Naive thymus-derived CD8-positive, alpha-beta T cell (primary cell): Measurements from ENCODE around the gene EI24. TPM values are rescaled to one million over a fixed set of nuclear protein-coding genes. Genes with fewer than 3 reads are reported as not detected.
"Not testable (repeated sequence)": the region's sequence is repeated elsewhere in the genome, so short reads cannot be mapped to it uniquely, and the experiment has no call there.

Source experiments
- ATAC-seq, 2 donors: fragments of 150-1000 bp; cut with Tn5 transposase in 1 of 2; sonication (Bioruptor Pico), chemical (Tn5 transposase) in 1 of 2; 1 replicate in 1 of 2; 2 replicates in 1 of 2; pipeline ENCODE4 v1.10.0; 2021; ENCODE audit warnings: mild to moderate bottlenecking in 2 of 2, moderate library complexity in 2 of 2
- POLR2A ChIA-PET: fragments of 350-600 bp; sonication (Branson Sonifier 250); formaldehyde crosslinking; loops from one replicate; lab custom pipeline; 2021; ENCODE audit warnings: antibody characterized with exemption; lab: Charles Lee
- DNase-seq, 10 donors: peaks; one replicate each; pipeline versions ENCODE4 v3.0.0 to v3.0.0-alpha.2; 2020 to 2022
- H3K27ac Mint-ChIP-seq, 10 donors: one replicate each; pipeline ENCODE4 v1.8.0; 2020 to 2022; ENCODE audit warnings: mild to moderate bottlenecking in 10 of 10, mixed read lengths in 10 of 10, moderate library complexity in 4 of 10, inconsistent platforms in 1 of 10
- H3K27me3 Mint-ChIP-seq, 5 donors: one replicate each; pipeline ENCODE4 v1.8.0; 2021 to 2022; ENCODE audit warnings: mixed read lengths in 5 of 5
- H3K36me3 Mint-ChIP-seq, 3 donors: one replicate each; pipeline ENCODE4 v1.8.0; 2020 to 2022; ENCODE audit warnings: mixed read lengths in 3 of 3, mild to moderate bottlenecking in 2 of 3, inconsistent platforms in 1 of 3
- H3K4me1 Mint-ChIP-seq, 4 donors: one replicate each; pipeline ENCODE4 v1.8.0; 2021 to 2022; ENCODE audit warnings: mixed read lengths in 4 of 4
- H3K4me3 Mint-ChIP-seq, 10 donors: one replicate each; pipeline ENCODE4 v1.8.0; 2020 to 2022; ENCODE audit warnings: mild to moderate bottlenecking in 10 of 10, mixed read lengths in 10 of 10, moderate library complexity in 6 of 10, inconsistent platforms in 1 of 10
- H3K9me3 Mint-ChIP-seq, 9 donors: one replicate each; pipeline ENCODE4 v1.8.0; 2020 to 2022; ENCODE audit warnings: mixed read lengths in 9 of 9, mild to moderate bottlenecking in 3 of 9, inconsistent platforms in 1 of 9, moderate library complexity in 1 of 9
- polyA plus RNA-seq, 3 donors: library from polyadenylated mRNA; unstranded; fragments of 300-500 nt; fragmentation: Illumina TruSeq; gene quantifications; one replicate each; pipeline ENCODE4 v1.2.3, GENCODE V29; 2021
- total RNA-seq, 8 experiments: library from RNA in 2 of 8; stranded (reverse) in 2 of 8; gene quantifications; one replicate each; pipeline ENCODE4 v1.2.3 and lab custom pipeline; 2021 to 2026

EI24 gene
- total RNA-seq (10 to 100 TPM; 34.6 to 39.4 TPM), polyA plus RNA-seq (10 to 100 TPM; 56.0 to 84.4 (median 74.0) TPM), total RNA-seq (lab: John Stamatoyannopoulos, UW) (22.6 to 87.0 (median 52.3) reads per million in 6 experiments)

DNA sequence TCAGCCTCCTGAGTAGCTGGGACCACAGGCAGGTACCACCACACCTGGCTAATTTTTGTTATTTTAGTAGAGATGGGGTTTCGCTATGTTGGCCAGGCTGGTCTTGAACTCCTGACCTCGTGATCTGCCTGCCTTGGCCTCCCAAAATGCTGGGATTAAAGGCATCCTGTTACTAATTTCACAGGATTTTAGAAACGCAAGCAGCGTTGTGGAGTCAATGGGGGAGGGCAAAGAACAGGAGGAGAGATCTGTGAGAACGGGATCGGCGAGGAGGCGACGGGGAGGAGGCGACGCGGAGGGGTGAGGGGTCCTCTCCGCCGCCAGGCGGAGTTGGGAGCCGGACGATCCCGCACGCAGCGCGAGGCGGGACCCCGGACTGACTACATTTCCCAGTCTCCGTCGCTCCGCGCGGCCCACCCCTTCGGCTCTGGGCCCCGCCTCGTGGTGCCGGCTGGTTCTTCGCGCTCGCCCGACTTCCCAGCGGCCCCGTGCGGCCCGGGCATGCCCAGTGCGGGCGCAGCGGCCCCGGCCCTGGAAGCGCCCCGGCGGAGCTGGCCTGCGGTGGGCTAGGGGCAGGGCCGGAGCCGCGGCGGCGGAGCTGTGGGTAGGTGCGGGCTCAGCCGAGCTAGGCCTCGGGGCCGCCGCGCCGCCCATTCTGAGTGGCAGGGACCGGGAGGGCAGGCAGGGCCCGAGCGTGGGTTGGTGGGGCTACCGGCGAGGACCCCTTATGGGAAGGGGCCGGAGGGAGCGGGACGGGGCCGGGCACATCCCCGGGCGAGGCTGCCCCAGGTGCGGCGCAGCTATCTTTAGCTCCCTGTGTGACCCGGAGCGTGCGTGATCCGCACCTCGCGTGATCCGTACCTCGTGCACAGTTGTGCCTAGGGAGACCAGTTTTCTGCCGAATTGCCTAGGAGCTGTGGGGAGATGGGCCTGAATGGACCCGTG lies at the start of gene EI24:
Gene EI24 (plus strand): TSS at position 508 of the 945 bp plus-strand sequence. CDS start 3,051 bp downstream, outside the sequence.
- peak within 1 kb of the TSS; percentile 88 to 95 (median 92) for H3K4me3 Mint-ChIP-seq
- H3K36me3 Mint-ChIP-seq: peaks cover 2 to 24% (median 2%) of the 10 kb centered on the region in 3 donors
- POLR2A ChIA-PET: interaction anchor here (0.7 to 2.8 kb wide), 10 partner anchors 18 to 616 kb away, joined by 3 to 59 read pairs (median 4); partner anchors contain the start of genes CHEK1, HYLS1 and STT3A
- peak within 1 kb of the TSS; percentile 83 to 97 (median 94) for H3K27ac Mint-ChIP-seq
- H3K9me3 Mint-ChIP-seq: no peaks in the 10 kb centered on the region
- H3K27me3 Mint-ChIP-seq: no peaks in the 10 kb centered on the region
- DNase-seq (peak; percentile 78 to 89 (median 81)), ATAC-seq (peak; percentile 93 to 96)
- peaks cover 12 to 46% (median 42%) of the 10 kb centered on the region in 4 donors for H3K4me1 Mint-ChIP-seq

DNA sequence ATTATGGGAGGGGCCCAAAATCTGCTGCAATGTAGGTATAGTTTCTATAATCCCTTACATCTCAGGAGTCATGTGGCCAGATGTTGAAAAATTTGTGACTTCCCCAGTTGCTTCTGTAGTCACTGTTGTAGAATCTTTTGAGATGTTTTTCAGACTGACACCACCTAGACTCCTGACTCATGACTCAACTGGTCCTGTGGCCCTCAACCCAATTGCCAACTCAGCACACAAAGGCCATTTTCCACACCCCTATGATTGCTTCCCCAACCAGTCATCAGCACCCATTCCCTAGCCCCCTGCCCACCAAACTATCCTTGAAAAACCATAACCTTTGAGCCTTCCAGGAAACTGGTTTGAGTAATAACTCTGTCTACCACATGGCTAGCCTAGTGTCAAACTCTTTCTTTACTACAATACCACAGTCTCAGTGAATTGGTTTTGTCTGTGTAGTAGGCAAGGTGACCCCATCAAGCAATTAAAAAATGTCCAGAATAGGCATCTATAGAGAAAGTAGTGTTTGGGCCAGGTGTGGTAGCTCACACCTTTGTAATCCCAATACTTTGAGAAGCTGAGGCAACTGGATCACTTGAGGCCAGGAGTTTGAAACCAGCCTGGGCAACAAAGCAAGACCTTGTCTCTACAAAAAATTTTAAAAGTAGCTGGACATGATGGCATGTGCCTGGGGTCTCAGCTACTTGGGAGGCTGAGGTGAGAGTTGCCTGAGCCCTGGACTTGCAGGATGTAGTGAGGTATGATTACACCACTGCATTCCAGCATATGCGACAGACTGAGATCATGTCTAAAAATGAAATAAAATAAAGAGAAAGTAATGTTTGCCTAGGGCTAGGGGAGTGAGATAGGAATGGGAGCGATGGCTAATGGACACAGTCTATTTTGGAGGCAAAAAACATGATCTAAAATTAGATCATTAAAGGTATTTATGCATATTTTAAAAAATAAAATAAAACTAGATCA lies 49.1 kb upstream of the EI24 start:
- peaks cover 0 to 6% (median 2%) of the 10 kb centered on the region in 9 donors for H3K9me3 Mint-ChIP-seq
- peak overlapping the region in 1 of 10 donors; percentile 51 for H3K27ac Mint-ChIP-seq
- peaks cover 6 to 18% (median 14%) of the 10 kb centered on the region in 4 donors for H3K4me1 Mint-ChIP-seq
- POLR2A ChIA-PET: no interaction called here
- no peak overlapping the region for H3K4me3 Mint-ChIP-seq
- no peak for ATAC-seq
- no peaks in the 10 kb centered on the region for H3K36me3 Mint-ChIP-seq
- DNase-seq: no peak
- H3K27me3 Mint-ChIP-seq: no peaks in the 10 kb centered on the region

DNA sequence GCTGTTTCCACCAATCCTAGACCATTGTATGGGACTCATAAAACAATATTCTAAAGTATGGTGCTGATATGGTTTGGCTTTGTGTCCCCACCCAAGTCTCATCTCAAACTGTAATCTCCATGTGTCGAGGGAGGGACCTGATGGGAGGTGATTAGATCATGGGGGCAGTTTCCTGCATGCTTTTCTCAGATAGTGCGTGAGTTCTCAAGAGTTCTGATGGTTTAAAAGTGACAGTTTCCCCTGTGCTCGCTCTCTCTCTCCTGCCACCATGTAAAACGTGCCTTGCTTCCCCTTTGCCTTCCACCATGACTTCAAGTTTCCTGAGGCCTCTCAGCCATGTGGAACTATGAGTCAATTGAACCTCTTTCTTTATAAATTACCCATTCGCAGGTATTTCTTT lies 44.0 kb upstream of the EI24 start:
- Mint-ChIP-seq H3K27ac (no peak overlapping the region), H3K4me1 (no peaks in the 10 kb centered on the region), H3K36me3 (peaks cover 0 to 2% (median 0%) of the 10 kb centered on the region in 3 donors), H3K9me3 (peaks cover 3 to 12% (median 8%) of the 10 kb centered on the region in 9 donors), H3K4me3 (no peak overlapping the region), H3K27me3 (no peaks in the 10 kb centered on the region)
- no peak for DNase-seq
- POLR2A ChIA-PET: no interaction called here
- ATAC-seq: no peak

DNA sequence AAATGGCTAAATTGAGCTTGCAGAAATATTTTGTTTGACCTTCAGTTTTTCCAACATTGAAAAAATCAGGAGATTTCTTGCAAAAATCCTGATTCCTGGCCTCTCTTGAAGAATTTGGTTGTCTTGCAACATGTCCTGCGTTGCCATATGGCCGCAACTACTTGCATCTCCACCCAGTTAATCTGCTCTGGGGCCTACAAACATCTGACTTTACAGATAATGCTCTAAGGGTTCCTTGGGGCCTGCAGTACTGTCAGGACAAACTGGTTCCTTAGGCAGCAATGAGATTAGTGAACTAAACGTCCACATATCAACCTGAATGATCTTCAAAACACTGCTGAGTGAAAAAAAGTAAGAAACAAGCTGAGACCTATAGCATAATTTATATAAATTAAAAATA lies 36.6 kb upstream of the EI24 start:
- Mint-ChIP-seq H3K4me3 (no peak overlapping the region), H3K9me3 (peaks cover 0 to 2% (median 0%) of the 10 kb centered on the region in 9 donors), H3K27ac (no peak overlapping the region), H3K36me3 (no peaks in the 10 kb centered on the region), H3K4me1 (no peaks in the 10 kb centered on the region), H3K27me3 (peaks cover 3 to 16% (median 4%) of the 10 kb centered on the region in 5 donors)
- POLR2A ChIA-PET: no interaction called here
- DNase-seq: no peak
- no peak for ATAC-seq

DNA sequence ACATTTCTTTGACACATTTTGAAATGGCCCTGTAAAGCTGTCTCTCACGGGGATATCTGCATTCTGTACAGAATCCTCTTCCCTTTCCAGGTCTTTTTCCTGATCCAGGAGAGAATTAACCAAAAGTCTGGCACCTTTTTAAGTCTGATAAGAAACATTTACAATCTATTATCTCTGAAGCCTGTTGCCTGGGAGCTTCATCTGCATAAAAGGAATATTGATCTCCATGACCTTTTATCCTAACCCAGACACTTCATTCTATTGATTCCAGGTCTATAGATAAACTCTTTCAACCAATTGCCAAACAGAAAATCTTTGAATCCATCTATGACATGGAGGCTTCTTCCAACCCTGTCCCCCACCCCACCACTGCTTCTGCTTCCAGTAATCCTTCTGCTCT lies 33.7 kb upstream of the EI24 start:
- POLR2A ChIA-PET: no interaction called here
- H3K36me3 Mint-ChIP-seq: no peaks in the 10 kb centered on the region
- H3K27ac Mint-ChIP-seq: no peak overlapping the region
- H3K4me3 Mint-ChIP-seq: no peak overlapping the region
- H3K4me1 Mint-ChIP-seq: no peaks in the 10 kb centered on the region
- peaks cover 3 to 16% (median 4%) of the 10 kb centered on the region in 5 donors for H3K27me3 Mint-ChIP-seq
- ATAC-seq (no peak), DNase-seq (no peak)
- H3K9me3 Mint-ChIP-seq: peaks cover 0 to 2% (median 0%) of the 10 kb centered on the region in 9 donors

DNA sequence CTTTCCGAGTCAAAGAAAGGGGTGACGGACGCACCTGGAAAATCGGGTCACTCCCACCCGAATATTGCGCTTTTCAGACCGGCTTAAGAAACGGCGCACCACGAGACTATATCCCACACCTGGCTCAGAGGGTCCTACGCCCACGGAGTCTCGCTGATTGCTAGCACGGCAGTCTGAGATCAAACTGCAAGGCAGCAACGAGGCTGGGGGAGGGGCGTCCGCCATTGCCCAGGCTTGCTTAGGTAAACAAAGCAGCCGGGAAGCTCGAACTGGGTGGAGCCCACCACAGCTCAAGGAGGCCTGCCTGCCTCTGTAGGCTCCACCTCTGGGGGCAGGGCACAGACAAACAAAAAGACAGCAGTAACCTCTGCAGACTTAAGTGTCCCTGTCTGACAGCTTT lies 32.4 kb upstream of the EI24 start:
- ATAC-seq, H3K4me3 Mint-ChIP-seq, H3K36me3 Mint-ChIP-seq, H3K4me1 Mint-ChIP-seq, DNase-seq, POLR2A ChIA-PET, H3K9me3 Mint-ChIP-seq, H3K27ac Mint-ChIP-seq: not testable (repeated sequence)
- peaks cover 3 to 16% (median 4%) of the 10 kb centered on the region in 5 donors for H3K27me3 Mint-ChIP-seq

DNA sequence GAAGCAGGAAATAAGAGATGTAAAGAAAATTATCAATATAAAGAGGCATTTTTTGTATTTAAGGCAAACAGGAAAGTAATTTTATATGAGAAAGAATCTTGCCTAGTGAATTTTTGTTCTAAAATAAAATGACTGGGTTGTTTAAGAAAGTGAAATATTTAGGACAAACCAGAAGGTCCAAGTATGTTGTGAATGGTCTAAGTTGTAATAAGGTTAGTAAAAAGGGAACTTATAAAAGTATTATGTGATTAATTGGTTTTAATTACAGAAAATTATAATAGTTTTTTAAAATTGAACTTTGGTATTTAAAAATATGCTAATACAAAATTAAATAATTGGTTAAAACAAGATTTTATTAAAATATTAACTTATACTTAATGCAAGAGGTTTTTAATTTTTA lies 26.6 kb upstream of the EI24 start:
- Mint-ChIP-seq H3K4me1 (no peaks in the 10 kb centered on the region), H3K9me3 (peaks cover 0 to 16% (median 9%) of the 10 kb centered on the region in 9 donors), H3K36me3 (peaks cover 0 to 13% (median 10%) of the 10 kb centered on the region in 3 donors), H3K4me3 (no peak overlapping the region), H3K27ac (no peak overlapping the region), H3K27me3 (no peaks in the 10 kb centered on the region)
- no peak for DNase-seq
- POLR2A ChIA-PET: no interaction called here
- ATAC-seq: no peak

DNA sequence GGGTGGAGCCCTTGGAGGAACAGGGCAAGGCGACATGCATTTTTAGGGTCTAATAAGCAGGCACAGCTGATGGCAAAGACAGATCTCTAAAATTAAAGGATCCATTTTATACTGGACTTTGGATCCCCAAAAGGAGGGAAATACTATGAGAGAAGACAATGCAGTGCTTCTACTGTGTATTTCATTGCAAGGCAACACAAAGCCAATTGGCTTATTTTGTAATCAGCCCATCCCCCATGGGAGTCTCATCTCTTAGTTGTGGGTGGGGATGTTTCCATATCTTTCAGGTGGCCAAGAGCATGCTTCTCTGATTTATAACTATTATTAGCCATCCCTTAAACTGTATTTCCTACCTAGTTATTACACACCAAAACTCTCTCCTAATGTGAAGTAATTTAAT lies 18.5 kb upstream of the EI24 start:
- no peak for ATAC-seq
- no peaks in the 10 kb centered on the region for H3K27me3 Mint-ChIP-seq
- POLR2A ChIA-PET: no interaction called here
- no peak overlapping the region for H3K27ac Mint-ChIP-seq
- H3K4me3 Mint-ChIP-seq: no peak overlapping the region
- peaks cover 0 to 52% (median 38%) of the 10 kb centered on the region in 9 donors for H3K9me3 Mint-ChIP-seq
- no peak for DNase-seq
- peaks cover 0 to 39% (median 32%) of the 10 kb centered on the region in 3 donors for H3K36me3 Mint-ChIP-seq
- H3K4me1 Mint-ChIP-seq: no peaks in the 10 kb centered on the region

DNA sequence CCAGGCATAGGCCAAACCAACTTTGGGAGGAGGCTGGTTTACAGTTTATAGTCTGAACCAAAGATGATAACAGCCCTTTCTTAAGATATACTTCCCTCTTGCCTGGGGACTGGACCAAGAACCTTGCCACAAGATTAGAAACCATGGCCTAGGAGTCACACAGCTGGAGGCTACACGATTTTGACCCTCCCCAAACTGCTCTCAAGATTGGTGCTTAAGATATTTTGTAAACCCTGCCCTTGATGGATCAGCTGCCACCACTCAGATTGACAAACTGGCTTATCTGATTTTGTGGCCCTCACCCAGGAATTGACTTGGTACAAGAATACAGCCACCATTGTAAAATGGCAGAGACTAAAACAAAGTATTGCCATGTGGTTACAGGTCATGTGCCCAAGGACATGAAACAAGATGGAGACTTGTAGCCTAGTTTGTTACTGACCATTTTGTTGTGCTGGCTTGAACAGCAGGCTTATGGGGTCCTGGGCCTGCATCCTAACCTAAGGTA lies 17.4 kb upstream of the EI24 start:
- H3K36me3 Mint-ChIP-seq: peaks cover 0 to 43% (median 32%) of the 10 kb centered on the region in 3 donors
- no peak overlapping the region for H3K4me3 Mint-ChIP-seq
- H3K27me3 Mint-ChIP-seq: no peaks in the 10 kb centered on the region
- DNase-seq (no peak), ATAC-seq (no peak)
- no peaks in the 10 kb centered on the region for H3K4me1 Mint-ChIP-seq
- POLR2A ChIA-PET: no interaction called here
- peaks cover 0 to 59% (median 39%) of the 10 kb centered on the region in 9 donors for H3K9me3 Mint-ChIP-seq
- no peak overlapping the region for H3K27ac Mint-ChIP-seq

DNA sequence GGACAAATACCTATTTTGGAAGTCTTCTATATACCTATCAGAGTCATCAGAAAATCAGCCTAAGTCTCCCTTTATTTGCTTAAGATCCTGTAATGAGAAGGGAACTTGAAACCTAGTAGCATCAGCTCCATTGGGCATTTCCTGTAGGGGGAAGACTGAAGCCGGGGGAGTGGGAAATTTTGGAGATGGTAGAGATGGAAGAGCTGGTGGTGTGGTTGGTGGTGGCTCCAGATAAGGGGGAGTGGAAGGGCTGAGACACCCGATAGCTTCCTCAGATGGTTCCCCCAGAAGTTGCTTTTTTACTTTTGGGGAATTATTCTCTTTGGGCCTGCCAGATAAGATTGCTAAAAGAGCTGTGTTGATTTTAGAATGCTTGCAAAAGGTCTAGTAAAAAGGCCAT lies 16.4 kb upstream of the EI24 start:
- Mint-ChIP-seq H3K4me1 (no peaks in the 10 kb centered on the region), H3K9me3 (peaks cover 0 to 59% (median 39%) of the 10 kb centered on the region in 9 donors), H3K36me3 (peaks cover 0 to 43% (median 32%) of the 10 kb centered on the region in 3 donors), H3K4me3 (no peak overlapping the region), H3K27ac (no peak overlapping the region), H3K27me3 (no peaks in the 10 kb centered on the region)
- DNase-seq (no peak), ATAC-seq (no peak)
- POLR2A ChIA-PET: no interaction called here

DNA sequence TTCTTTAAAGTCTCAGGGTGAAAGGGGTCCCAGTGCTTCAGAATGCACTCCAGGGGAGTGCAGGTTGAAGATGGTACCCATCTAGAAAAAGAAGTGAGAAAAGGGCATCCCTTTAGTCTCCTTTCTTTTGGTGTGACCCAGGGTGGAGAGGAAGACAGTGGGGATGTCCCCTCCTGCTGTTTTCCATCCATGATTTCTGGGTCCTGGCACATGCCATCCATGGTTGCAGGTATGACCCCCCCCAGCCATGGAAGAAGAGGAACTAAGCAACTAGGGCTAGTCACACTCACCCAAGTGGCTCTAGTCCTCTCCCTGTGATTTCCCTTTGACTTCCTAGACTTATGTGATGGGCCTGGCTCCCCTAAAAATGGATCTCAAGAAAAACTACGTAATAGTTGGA lies 15.9 kb upstream of the EI24 start:
- DNase-seq (no peak), ATAC-seq (no peak)
- POLR2A ChIA-PET: no interaction called here
- peaks cover 0 to 43% (median 32%) of the 10 kb centered on the region in 3 donors for H3K36me3 Mint-ChIP-seq
- H3K9me3 Mint-ChIP-seq: peaks cover 0 to 59% (median 39%) of the 10 kb centered on the region in 9 donors
- H3K27me3 Mint-ChIP-seq: peaks cover 0 to 3% (median 0%) of the 10 kb centered on the region in 5 donors
- H3K4me3 Mint-ChIP-seq: no peak overlapping the region
- no peaks in the 10 kb centered on the region for H3K4me1 Mint-ChIP-seq
- H3K27ac Mint-ChIP-seq: no peak overlapping the region

DNA sequence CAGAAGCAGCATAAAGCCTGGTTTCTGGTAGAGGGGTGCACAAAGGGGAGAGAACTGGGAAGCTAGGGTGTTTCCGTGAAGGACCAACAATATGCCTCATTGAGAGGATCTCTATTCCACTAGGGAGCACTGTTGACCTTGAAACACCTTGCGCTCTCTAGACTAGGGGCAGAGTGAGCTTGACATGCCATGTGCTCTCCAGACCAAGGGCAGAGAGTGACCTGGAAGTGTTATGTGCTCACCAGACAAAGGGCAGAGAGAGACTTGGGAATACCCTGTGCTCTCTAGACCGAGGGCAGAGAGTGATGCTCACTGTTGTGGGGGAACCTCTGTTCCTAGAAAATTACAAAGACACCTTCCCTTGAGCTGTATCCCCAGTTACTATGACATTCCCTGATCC lies 15.2 kb upstream of the EI24 start:
- no peaks in the 10 kb centered on the region for H3K4me1 Mint-ChIP-seq
- peaks cover 0 to 59% (median 39%) of the 10 kb centered on the region in 9 donors for H3K9me3 Mint-ChIP-seq
- DNase-seq: no peak
- POLR2A ChIA-PET: interaction anchor here (0.6 kb wide), 1 partner anchor 1811 kb away, joined by 4 read pairs; no protein-coding TSS in a partner anchor
- H3K36me3 Mint-ChIP-seq: peaks cover 0 to 43% (median 32%) of the 10 kb centered on the region in 3 donors
- H3K27me3 Mint-ChIP-seq: peaks cover 0 to 3% (median 0%) of the 10 kb centered on the region in 5 donors
- no peak overlapping the region for H3K4me3 Mint-ChIP-seq
- no peak for ATAC-seq
- H3K27ac Mint-ChIP-seq: no peak overlapping the region
